Measurements from ENCODE around the gene UAP1L1.
A peak's percentile ranks its signal among the peaks of the same experiment; 100 is the strongest.

The UAP1L1 gene

DNA sequence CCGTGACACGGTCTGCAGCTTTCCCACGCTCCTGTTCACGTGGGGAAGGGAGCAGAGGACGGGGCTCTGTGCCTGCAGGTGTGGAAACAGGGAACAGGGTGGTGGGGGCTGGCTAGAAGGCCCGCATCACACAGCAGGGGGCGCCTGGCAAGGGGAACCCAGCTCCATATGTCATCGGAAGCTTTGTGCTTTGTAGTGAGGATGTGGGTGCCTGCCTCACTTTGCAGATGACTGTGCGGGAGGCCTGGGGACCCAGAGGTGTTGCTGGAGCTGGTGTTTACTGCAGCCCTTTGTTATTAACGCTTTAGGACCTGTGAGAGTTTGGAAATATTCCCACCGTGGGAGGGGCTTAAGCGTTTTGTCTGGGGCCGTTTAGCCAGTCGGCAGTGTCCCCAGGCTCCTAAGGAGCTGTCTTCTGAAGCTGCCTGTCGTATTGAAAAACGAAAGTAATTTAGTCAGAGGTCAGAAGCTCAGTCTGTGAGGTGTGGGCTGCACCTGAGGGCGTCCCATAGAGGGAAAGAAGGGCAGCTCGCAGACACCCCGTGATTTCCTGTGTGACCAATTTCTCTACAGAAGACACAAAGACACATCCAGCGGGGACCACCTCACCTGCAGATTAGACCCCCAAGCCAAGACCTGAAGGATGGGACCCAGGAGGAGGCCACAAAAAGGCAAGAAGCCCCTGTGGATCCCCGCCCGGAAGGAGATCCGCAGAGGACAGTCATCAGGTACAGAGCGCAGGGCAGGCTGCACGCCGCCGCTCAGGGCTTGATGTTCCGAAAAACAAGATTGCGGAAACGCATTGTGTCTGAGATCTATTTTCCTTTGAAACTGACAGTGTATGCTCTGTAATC, 18.6 kb downstream of the UAP1L1 start:
- peaks cover 12% of the 10 kb centered on the region for H3F3A ChIP-seq (ENCODE audit: insufficient read depth, low read length)
- H4K20me1 ChIP-seq (ENCODE audit: insufficient read depth, low read length): no peaks in the 10 kb centered on the region
- no peaks in the 10 kb centered on the region for H3K36me3 ChIP-seq (replicated peaks; ENCODE audit: insufficient read depth, low read length)
- TF ChIP-seq, protein P1, sequence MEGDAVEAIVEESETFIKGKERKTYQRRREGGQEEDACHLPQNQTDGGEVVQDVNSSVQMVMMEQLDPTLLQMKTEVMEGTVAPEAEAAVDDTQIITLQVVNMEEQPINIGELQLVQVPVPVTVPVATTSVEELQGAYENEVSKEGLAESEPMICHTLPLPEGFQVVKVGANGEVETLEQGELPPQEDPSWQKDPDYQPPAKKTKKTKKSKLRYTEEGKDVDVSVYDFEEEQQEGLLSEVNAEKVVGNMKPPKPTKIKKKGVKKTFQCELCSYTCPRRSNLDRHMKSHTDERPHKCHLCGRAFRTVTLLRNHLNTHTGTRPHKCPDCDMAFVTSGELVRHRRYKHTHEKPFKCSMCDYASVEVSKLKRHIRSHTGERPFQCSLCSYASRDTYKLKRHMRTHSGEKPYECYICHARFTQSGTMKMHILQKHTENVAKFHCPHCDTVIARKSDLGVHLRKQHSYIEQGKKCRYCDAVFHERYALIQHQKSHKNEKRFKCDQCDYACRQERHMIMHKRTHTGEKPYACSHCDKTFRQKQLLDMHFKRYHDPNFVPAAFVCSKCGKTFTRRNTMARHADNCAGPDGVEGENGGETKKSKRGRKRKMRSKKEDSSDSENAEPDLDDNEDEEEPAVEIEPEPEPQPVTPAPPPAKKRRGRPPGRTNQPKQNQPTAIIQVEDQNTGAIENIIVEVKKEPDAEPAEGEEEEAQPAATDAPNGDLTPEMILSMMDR (IDR thresholded peaks at IDR 0.05; ENCODE audit: low read length): peak; percentile 74
- TF ChIP-seq EZH2 (optimal IDR thresholded peaks at IDR 0.05; ENCODE audit: low read depth, low read length): no peak
- H3K9me2 ChIP-seq (replicated peaks; ENCODE audit: insufficient read depth, low read length): no peaks in the 10 kb centered on the region
- no peaks in the 10 kb centered on the region for H3K9me3 ChIP-seq (replicated peaks; ENCODE audit: insufficient read depth, low read length)
- H3K27me3 ChIP-seq (replicated peaks; ENCODE audit: insufficient read depth, low read length): no peaks in the 10 kb centered on the region
- H3K79me2 ChIP-seq (ENCODE audit: low read length): no peaks in the 10 kb centered on the region
- peak overlapping the region; percentile 39; the same call in 1 of the 2 replicates for H3K9ac ChIP-seq (ENCODE audit: low read length)
- peaks cover 8% of the 10 kb centered on the region for H3K4me1 ChIP-seq (ENCODE audit: low read length)
- peak overlapping the region; percentile 48 for H3K4me3 ChIP-seq (ENCODE audit: low read length)
- peak; percentile 84 for DNase-seq
- H3K27ac ChIP-seq (ENCODE audit: low read length): peak overlapping the region; percentile 66; the same call in 1 of the 2 replicates
- H3K4me2 ChIP-seq (ENCODE audit: low read depth, low read length): peak overlapping the region; percentile 74
- peak overlapping the region; percentile 40 for H2AFZ ChIP-seq (ENCODE audit: low read length)

DNA sequence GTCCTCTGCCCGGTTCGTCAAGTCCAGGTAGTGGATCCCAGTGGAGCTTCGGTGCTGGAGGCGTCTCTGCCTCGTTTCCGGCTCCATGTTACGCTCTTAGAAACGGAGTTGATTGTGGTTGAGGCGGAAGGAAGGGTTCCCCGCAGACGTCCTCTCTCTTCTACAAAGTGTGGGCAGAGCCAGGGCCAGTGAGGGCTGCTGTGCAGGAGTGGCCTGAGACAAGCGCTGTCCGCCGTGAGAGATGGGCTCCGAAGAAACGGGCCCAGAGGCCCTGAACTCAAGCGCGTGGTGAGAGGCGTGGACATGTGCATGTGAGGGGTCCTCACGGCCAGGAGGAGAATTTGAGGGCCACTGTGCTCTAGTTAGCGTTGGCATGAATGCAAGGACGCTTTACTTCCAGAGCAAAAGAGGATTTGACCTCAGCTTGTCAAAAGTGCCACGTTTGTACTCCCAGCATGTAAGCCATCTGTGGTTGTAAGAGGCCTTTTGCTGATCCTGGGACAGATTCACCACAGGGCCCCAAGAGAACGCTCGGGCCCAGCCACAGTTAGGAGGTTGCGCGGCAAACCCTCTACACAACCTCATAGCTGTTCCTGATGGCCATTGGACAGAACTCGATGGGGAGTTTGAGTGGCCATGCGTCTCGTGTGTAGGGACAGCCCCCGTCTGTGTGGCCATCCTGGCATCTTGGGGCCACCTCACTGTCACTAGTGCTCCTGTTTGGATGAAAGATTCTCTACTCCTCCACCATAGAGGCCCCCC, 19.6 kb downstream of the UAP1L1 start:
- DNase-seq: no peak
- Histone ChIP-seq H4K20me1 (ENCODE audit: insufficient read depth, low read length) (no peaks in the 10 kb centered on the region), H3K4me2 (ENCODE audit: low read depth, low read length) (no peak overlapping the region), H3F3A (ENCODE audit: insufficient read depth, low read length) (peaks cover 12% of the 10 kb centered on the region), H3K9ac (ENCODE audit: low read length) (no peak overlapping the region), H3K27ac (ENCODE audit: low read length) (no peak overlapping the region), H2AFZ (ENCODE audit: low read length) (no peak overlapping the region), H3K79me2 (ENCODE audit: low read length) (no peaks in the 10 kb centered on the region), H3K4me1 (ENCODE audit: low read length) (peaks cover 8% of the 10 kb centered on the region), H3K36me3 (replicated peaks; ENCODE audit: insufficient read depth, low read length) (peaks cover 4% of the 10 kb centered on the region; the same call in 1 of the 2 replicates), H3K27me3 (replicated peaks; ENCODE audit: insufficient read depth, low read length) (no peaks in the 10 kb centered on the region), H3K9me3 (replicated peaks; ENCODE audit: insufficient read depth, low read length) (no peaks in the 10 kb centered on the region), H3K4me3 (ENCODE audit: low read length) (no peak overlapping the region), H3K9me2 (replicated peaks; ENCODE audit: insufficient read depth, low read length) (no peaks in the 10 kb centered on the region)
- TF ChIP-seq EZH2phosphoT487 (IDR thresholded peaks at IDR 0.05; ENCODE audit: low read length): no peak
- TF ChIP-seq, protein P1 (IDR thresholded peaks at IDR 0.05; ENCODE audit: low read length): no peak
- no peak for TF ChIP-seq EZH2 (optimal IDR thresholded peaks at IDR 0.05; ENCODE audit: low read depth, low read length)

DNA sequence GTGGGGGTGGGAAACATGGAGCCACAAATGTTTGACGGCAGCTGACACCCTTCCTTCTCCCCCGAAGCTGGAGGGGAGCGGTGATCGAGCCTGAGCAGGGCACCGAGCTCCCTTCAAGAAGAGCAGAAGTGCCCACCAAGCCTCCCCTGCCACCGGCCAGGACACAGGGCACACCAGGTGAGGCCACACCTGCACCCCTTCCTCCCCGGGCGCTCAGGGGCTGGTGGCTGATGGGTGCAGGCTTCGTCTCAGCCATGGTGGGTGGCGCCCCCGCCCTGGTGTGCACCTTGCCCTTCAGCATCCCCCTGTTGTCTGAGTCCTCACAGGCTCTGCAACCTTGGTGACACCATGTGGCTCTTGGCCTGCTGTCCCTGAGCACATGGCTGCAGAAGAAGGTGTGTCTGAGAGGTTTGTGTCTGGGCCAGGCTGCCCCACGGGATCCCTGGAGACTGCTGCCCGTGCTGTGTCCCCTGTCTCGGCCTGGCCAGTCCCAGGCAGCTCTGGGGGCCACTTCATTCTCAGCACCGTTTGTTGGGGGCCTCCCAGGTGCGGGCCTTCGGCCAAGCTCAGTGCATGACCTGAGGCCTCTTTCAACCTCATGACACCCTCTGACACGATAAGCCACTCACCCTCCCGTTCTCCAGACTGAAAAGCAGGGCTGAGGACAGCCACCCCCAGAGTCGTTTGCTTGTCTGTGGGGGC, 20.6 kb downstream of the UAP1L1 start:
- Histone ChIP-seq H3K9me3 (replicated peaks; ENCODE audit: insufficient read depth, low read length) (no peaks in the 10 kb centered on the region), H3K4me1 (ENCODE audit: low read length) (peaks cover 8% of the 10 kb centered on the region), H3K79me2 (ENCODE audit: low read length) (no peaks in the 10 kb centered on the region), H3K4me3 (ENCODE audit: low read length) (no peak overlapping the region), H3K27ac (ENCODE audit: low read length) (no peak overlapping the region), H4K20me1 (ENCODE audit: insufficient read depth, low read length) (no peaks in the 10 kb centered on the region), H3K9me2 (replicated peaks; ENCODE audit: insufficient read depth, low read length) (no peaks in the 10 kb centered on the region), H3F3A (ENCODE audit: insufficient read depth, low read length) (peaks cover 12% of the 10 kb centered on the region), H3K27me3 (replicated peaks; ENCODE audit: insufficient read depth, low read length) (no peaks in the 10 kb centered on the region), H3K36me3 (replicated peaks; ENCODE audit: insufficient read depth, low read length) (peaks cover 5% of the 10 kb centered on the region; the same call in 1 of the 2 replicates), H3K4me2 (ENCODE audit: low read depth, low read length) (no peak overlapping the region), H3K9ac (ENCODE audit: low read length) (no peak overlapping the region), H2AFZ (ENCODE audit: low read length) (no peak overlapping the region)
- no peak for DNase-seq
- TF ChIP-seq EZH2 (optimal IDR thresholded peaks at IDR 0.05; ENCODE audit: low read depth, low read length) (no peak), EZH2phosphoT487 (IDR thresholded peaks at IDR 0.05; ENCODE audit: low read length) (no peak)
- TF ChIP-seq, protein P1 (IDR thresholded peaks at IDR 0.05; ENCODE audit: low read length): no peak
